HL-60 (cell line): ENCODE measurements around the gene CCT4.
"Not testable (repeated sequence)": the region's sequence is repeated elsewhere in the genome, so short reads cannot be mapped to it uniquely, and the experiment has no call there.

Experiments
- DNase-seq, 2 experiments: peaks; one replicate each; pipeline ENCODE4 v3.0.0-alpha.2; 2010 to 2020; ENCODE audit warnings: low read depth in 1 of 2, low spot score in 1 of 2
- H3K27ac ChIP-seq: fragments of 250-450 bp; sonication (Bioruptor Pico); replicated peaks from 2 replicates; pipeline ENCODE4 v1.5.1; 2020; ENCODE audit warnings: mild to moderate bottlenecking, moderate library complexity
- H3K27me3 ChIP-seq: fragments of 250-450 bp; sonication (Bioruptor Pico); 2 replicates; pipeline ENCODE4 v1.5.1; 2021; ENCODE audit warnings: mild to moderate bottlenecking, moderate library complexity; ENCODE audit not compliant: insufficient read depth, poor library complexity, severe bottlenecking
- H3K4me3 ChIP-seq: replicated peaks from 2 replicates; pipeline ENCODE4 v1.5.1; 2011; ENCODE audit warnings: mild to moderate bottlenecking, control low read depth, low read length; ENCODE audit not compliant: insufficient read depth
- CTCF ChIP-seq: IDR thresholded peaks from one replicate; pipeline ENCODE4 v1.5.1; 2011; ENCODE audit warnings: low read length, control low read depth, inconsistent platforms; ENCODE audit not compliant: insufficient read depth
- GABPA ChIP-seq: IDR thresholded peaks from 2 replicates; pipeline ENCODE4 v1.6.1; 2012; ENCODE audit warnings: low read depth
- POLR2AphosphoS5 ChIP-seq: IDR thresholded peaks from 2 replicates; pipeline ENCODE4 v1.6.1; 2012; ENCODE audit warnings: low read depth
- REST ChIP-seq: IDR thresholded peaks from 2 replicates; pipeline ENCODE4 v1.6.1; 2012; ENCODE audit warnings: low read depth; ENCODE audit not compliant: insufficient replicate concordance
- SPI1 ChIP-seq: IDR thresholded peaks from 2 replicates; pipeline ENCODE4 v1.6.1; 2012; ENCODE audit warnings: low read depth, mild to moderate bottlenecking, borderline replicate concordance

Gene CCT4

GRCh38 chr2:61898810-61899209, 10.4 kb upstream of the CCT4 start:
- Histone ChIP-seq H3K27ac (no peak overlapping the region), H3K27me3 (no peaks in the 10 kb centered on the region), H3K4me3 (no peak overlapping the region)
- peak in 1 of 2 experiments; percentile 31 for DNase-seq
- TF ChIP-seq SPI1: no peak
- peak; percentile 38 for TF ChIP-seq CTCF

GRCh38 chr2:61887717-61888266, 664 bp downstream of the CCT4 start:
- peak in 1 of 2 experiments; percentile 22 for DNase-seq
- Histone ChIP-seq H3K27me3 (no peaks in the 10 kb centered on the region), H3K4me3 (peak overlapping the region; percentile 75), H3K27ac (peak overlapping the region; percentile 97)
- TF ChIP-seq REST (no peak), GABPA (no peak), POLR2AphosphoS5 (no peak), SPI1 (no peak), CTCF (no peak)

GRCh38 chr2:61885896-61886603, 2.4 kb downstream of the CCT4 start:
- Histone ChIP-seq H3K27me3 (no peaks in the 10 kb centered on the region), H3K4me3 (no peak overlapping the region), H3K27ac (no peak overlapping the region)
- DNase-seq: no peak
- TF ChIP-seq POLR2AphosphoS5 (no peak), GABPA (no peak), REST (no peak), CTCF (no peak), SPI1 (no peak)

- Histone ChIP-seq H3K27ac (no peak overlapping the region), H3K27me3 (no peaks in the 10 kb centered on the region), H3K4me3 (no peak overlapping the region)
- TF ChIP-seq GABPA (no peak), CTCF (no peak), SPI1 (no peak), POLR2AphosphoS5 (no peak), REST (no peak)
- no peak for DNase-seq
Measured at GRCh38 chr2:61882850-61883249, 5.6 kb downstream of the CCT4 start.

- not testable (repeated sequence) for H3K27me3 ChIP-seq, H3K4me3 ChIP-seq, DNase-seq, H3K27ac ChIP-seq
Measured at GRCh38 chr2:61879351-61879750, 9.1 kb downstream of the CCT4 start.
